Right atrium auricular region (tissue), 2 donors: ENCODE measurements around the gene CASP9. TPM values are rescaled to one million over a fixed set of nuclear protein-coding genes. Genes with fewer than 3 reads are reported as not detected.

ENCODE experiments used
- DNase-seq: peaks from one replicate; pipeline ENCODE4 v3.0.0-alpha.2; 2019; ENCODE audit warnings: low spot score
- H3K27ac ChIP-seq, 2 donors: fragments of 200-600 bp; sonication (generic); 1 replicate in 1 of 2; 2 replicates in 1 of 2; pipeline ENCODE4 v1.5.1; 2016 to 2019
- H3K27me3 ChIP-seq, 2 donors: fragments of 200-600 bp; sonication (generic); one replicate each; pipeline versions ENCODE4 v1.5.1 to v1.6.0; 2017 to 2019
- H3K36me3 ChIP-seq: fragments of 200-600 bp; sonication (generic); one replicate; pipeline ENCODE4 v1.5.1; 2016
- H3K4me1 ChIP-seq, 2 donors: fragments of 200-600 bp; sonication (generic); one replicate each; pipeline versions ENCODE4 v1.5.1 to v1.6.0; 2017 to 2019
- H3K4me3 ChIP-seq, 2 donors: fragments of 200-600 bp; sonication (generic); 1 replicate in 1 of 2; 2 replicates in 1 of 2; pipeline ENCODE4 v1.5.1; 2017 to 2019; ENCODE audit warnings: mild to moderate bottlenecking in 1 of 2, moderate library complexity in 1 of 2
- H3K9me3 ChIP-seq, 2 donors: fragments of 200-600 bp; sonication (generic); one replicate each; pipeline ENCODE4 v1.5.1; 2019
- total RNA-seq, 2 donors: library from RNA; depleted of rRNA; stranded (reverse); fragments of >200 nt; gene quantifications; one replicate each; pipeline ENCODE4 v1.1.0, GENCODE V29; 2016
- TF ChIP-seq, protein P1 (sequence below), 2 donors: fragments of 200-600 bp; sonication (generic); IDR thresholded peaks; one replicate each; pipeline ENCODE4 v1.5.1; 2019; ENCODE audit warnings: antibody characterized with exemption in 2 of 2

The CASP9 gene
- total RNA-seq: 10 to 100 TPM in 1 of 2 donors, 1 to 10 TPM in 1; 6.8 to 11.9 TPM

DNA sequence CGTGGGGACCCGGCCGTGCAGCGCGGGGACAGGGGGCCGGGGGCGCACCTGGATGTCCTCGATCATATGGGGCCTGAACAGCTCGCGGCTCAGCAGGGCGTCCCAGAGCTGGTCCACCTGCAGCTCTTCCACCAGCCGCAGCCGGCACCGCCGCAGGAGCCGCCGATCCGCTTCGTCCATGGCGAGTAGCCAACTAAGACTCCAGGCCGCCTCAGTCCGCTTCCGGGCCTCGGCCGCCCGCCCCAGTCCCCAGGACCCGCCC, at the start of gene CASP9:
TSS of gene CASP9 (minus strand) at position 195 of the 262 bp plus-strand sequence. CDS start at position 180, 15 bp downstream.
- no peak for DNase-seq
- no peaks in the 10 kb centered on the region for H3K9me3 ChIP-seq
- H3K4me3 ChIP-seq: peak within 1 kb of the TSS; percentile 56 to 95
- H3K27ac ChIP-seq: peak within 1 kb of the TSS; percentile 92 to 99
- no peaks in the 10 kb centered on the region for H3K27me3 ChIP-seq
- H3K36me3 ChIP-seq: no peaks in the 10 kb centered on the region
- peaks cover 0 to 31% of the 10 kb centered on the region in 2 donors for H3K4me1 ChIP-seq
- TF ChIP-seq, protein P1, sequence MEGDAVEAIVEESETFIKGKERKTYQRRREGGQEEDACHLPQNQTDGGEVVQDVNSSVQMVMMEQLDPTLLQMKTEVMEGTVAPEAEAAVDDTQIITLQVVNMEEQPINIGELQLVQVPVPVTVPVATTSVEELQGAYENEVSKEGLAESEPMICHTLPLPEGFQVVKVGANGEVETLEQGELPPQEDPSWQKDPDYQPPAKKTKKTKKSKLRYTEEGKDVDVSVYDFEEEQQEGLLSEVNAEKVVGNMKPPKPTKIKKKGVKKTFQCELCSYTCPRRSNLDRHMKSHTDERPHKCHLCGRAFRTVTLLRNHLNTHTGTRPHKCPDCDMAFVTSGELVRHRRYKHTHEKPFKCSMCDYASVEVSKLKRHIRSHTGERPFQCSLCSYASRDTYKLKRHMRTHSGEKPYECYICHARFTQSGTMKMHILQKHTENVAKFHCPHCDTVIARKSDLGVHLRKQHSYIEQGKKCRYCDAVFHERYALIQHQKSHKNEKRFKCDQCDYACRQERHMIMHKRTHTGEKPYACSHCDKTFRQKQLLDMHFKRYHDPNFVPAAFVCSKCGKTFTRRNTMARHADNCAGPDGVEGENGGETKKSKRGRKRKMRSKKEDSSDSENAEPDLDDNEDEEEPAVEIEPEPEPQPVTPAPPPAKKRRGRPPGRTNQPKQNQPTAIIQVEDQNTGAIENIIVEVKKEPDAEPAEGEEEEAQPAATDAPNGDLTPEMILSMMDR (IDR thresholded peaks at IDR 0.05): peak in 1 of 2 donors; percentile 8

DNA sequence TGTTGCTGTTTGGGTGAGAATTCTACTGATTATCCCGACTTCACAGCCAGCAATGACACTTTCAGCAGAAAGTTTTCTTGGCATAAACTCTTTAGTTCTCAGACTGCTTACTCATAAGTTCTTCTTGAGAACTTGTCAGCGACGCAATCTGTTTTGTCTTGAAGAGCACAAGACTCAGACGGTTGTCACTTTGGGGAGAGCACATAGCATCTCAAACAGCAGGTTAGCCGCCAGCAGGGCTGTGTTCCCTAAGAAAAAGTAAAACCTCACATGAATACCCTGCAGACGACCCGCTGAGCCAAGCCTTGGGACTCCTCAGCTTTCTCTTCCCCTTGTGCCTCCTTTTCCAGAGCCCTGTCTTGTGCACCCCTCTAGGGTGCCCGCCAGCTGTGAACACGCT, 49.5 kb upstream of the CASP9 start:
- Histone ChIP-seq H3K36me3 (peaks cover 14% of the 10 kb centered on the region), H3K9me3 (no peaks in the 10 kb centered on the region), H3K4me3 (no peak overlapping the region), H3K27ac (no peak overlapping the region), H3K27me3 (no peaks in the 10 kb centered on the region), H3K4me1 (no peaks in the 10 kb centered on the region)
- DNase-seq: no peak
- TF ChIP-seq, protein P1 (IDR thresholded peaks at IDR 0.05): no peak

DNA sequence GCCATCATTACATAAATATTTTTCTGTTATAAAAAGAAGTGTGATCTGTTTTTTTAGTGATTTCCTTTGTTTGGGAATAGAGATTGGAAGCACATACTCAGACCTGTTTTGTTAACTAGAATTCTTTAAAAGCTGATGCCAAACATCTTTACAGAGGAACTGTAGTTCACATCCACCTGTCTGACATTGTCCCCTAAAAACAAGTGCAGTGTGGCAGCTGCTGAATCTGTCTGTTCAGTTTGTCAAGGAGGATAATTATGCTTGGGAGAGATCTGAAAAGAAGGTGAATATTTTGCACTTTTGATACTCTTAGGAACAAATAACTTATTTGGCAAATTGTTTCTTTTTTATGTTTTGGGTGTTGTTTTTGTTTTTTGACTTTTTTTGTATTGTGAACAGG, 47.3 kb upstream of the CASP9 start:
- Histone ChIP-seq H3K36me3 (peaks cover 36% of the 10 kb centered on the region), H3K4me1 (no peaks in the 10 kb centered on the region), H3K4me3 (no peak overlapping the region), H3K27ac (no peak overlapping the region), H3K27me3 (no peaks in the 10 kb centered on the region), H3K9me3 (no peaks in the 10 kb centered on the region)
- no peak for DNase-seq
- TF ChIP-seq, protein P1 (IDR thresholded peaks at IDR 0.05): no peak

DNA sequence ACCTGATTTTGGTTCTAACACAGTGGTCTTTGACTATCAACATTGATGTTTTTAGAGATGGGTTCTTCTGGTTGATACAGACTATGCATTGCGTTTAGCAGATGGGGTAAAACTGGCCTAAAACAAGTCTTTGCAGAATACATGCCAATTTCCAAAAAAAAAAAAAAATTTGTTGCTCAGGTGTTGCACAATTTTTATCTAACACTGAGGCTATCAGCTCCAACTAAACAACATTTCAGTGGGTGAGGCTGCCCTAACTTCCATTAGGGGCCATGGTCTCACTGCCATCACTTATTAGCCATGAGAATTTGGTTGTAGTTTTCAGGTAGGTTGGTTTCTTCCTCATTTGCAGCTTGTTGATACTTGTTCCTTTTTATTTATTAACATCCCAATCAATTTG, 46.8 kb upstream of the CASP9 start:
- H3K4me3 ChIP-seq: no peak overlapping the region
- H3K9me3 ChIP-seq: no peaks in the 10 kb centered on the region
- H3K27me3 ChIP-seq: no peaks in the 10 kb centered on the region
- H3K36me3 ChIP-seq: peaks cover 40% of the 10 kb centered on the region
- no peak for DNase-seq
- no peak overlapping the region for H3K27ac ChIP-seq
- H3K4me1 ChIP-seq: no peaks in the 10 kb centered on the region
- TF ChIP-seq, protein P1 (IDR thresholded peaks at IDR 0.05): no peak

DNA sequence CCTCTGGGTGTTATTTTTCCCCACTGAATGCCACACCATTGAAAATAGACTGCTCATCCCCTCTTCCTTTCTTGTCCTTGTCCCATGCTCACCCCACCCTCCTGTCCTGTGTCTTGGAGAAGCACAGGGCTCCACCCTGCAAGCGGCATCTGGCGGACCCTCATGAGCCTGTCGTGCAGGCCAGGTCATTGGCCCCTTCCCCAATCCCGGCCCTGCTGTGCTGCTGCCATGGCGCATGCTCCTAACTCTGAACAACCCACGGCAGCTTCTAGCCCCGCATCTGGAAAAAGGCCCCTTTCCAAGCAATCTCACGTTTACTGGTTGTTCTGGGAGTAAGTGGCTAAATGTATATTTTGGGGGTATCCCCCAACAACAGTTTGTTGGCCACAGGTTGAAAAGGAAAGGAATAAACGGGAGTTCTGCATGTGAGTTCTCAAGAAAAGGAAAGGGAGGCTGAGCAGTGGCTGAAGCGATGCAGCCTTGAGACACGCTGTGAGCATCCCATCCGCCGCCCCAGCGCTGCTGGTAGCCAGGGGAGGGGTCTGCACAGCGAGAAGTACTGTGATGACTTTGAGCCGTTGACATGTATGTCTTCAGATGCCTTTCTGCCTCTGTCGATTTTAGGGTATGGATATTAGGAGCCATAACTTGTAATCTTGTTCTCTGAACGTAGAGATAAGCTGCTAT, 44.5 kb upstream of the CASP9 start:
- Histone ChIP-seq H3K9me3 (no peaks in the 10 kb centered on the region), H3K36me3 (peaks cover 60% of the 10 kb centered on the region), H3K27ac (no peak overlapping the region), H3K4me3 (no peak overlapping the region), H3K27me3 (no peaks in the 10 kb centered on the region), H3K4me1 (no peaks in the 10 kb centered on the region)
- TF ChIP-seq, protein P1 (IDR thresholded peaks at IDR 0.05): no peak
- DNase-seq: no peak
